Measurements from ENCODE around the gene CDH4.
"Not testable (repeated sequence)": the region's sequence is repeated elsewhere in the genome, so short reads cannot be mapped to it uniquely, and the experiment has no call there.

Gene CDH4

GRCh38 chr20:61931476-61932198 is 679.6 kb downstream of the CDH4 start:
- no peak for DNase-seq

DNA sequence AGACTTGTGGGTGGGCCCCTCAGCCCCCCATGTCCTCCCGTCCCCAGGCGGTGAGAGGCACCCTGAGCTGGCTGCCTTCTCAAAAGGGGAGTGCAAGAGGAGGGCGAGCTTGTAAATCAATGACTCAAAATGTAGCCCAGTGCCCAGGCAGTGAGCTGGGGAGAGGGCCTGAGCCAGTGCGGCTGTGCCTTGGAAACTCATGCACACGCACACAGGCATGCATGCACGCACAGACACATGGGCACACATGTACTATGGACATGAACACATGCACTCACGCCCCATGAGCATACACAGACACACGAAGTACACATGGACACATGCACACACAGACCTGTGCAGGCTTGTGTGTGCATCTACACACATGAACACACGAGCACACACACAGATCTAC is 680.1 kb downstream of the CDH4 start:
- DNase-seq, result no peak

GRCh38 chr20:61932711-61933480 is 680.8 kb downstream of the CDH4 start:
- DNase-seq, result no peak

GRCh38 chr20:61933481-61933950 is 681.5 kb downstream of the CDH4 start:
- DNase-seq, result no peak

DNA sequence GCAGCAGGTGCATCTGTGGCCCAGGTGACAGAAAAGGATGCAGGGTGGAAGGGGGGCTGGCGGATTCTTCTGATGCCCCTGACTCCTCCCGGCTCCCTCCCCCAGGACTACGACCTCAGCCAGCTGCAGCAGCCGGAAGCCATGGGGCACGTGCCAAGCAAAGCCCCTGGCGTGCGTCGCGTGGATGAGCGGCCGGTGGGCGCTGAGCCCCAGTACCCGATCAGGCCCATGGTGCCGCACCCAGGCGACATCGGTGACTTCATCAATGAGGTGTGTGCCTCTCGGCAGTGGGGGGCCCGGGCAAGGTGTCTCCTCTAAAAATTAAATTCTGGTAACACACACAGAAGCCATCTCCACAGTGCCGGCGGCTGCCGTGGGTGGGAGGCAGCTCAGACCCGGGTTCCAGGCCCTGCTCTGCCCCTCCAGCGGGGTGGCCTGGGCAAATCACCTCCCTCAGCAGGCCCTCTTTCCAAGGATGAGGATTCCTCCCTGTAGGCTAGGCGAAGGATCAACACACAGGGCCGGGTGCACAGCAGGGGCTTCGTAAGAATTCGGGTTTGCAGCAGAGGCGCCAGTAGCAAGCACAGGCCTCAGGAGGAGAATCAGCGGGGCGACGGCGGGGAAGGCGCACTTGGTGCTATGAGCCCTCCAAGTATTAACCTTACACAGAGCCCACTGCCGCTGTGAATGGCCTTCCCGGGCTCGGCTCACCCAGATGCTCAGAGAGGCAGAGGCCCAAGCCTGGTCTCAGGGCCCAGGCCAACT is 682.1 kb downstream of the CDH4 start:
- no peak for DNase-seq

- DNase-seq, result no peak
These were observed 682.9 kb downstream of the CDH4 start for GRCh38 chr20:61934716-61935530.

- DNase-seq, result no peak
These were observed 684.1 kb downstream of the CDH4 start for GRCh38 chr20:61935926-61936700.

- no peak for DNase-seq
These were observed 684.7 kb downstream of the CDH4 start for GRCh38 chr20:61936701-61937131.

- DNase-seq, result no peak
These were observed 685.3 kb downstream of the CDH4 start for GRCh38 chr20:61937146-61937962.

- no peak for DNase-seq
These were observed 686.1 kb downstream of the CDH4 start for GRCh38 chr20:61937963-61938838.

GRCh38 chr20:61938839-61939690 is 687.0 kb downstream of the CDH4 start:
- DNase-seq, result no peak

- DNase-seq, result no peak
These were observed 687.8 kb downstream of the CDH4 start for GRCh38 chr20:61939691-61940360.

DNA sequence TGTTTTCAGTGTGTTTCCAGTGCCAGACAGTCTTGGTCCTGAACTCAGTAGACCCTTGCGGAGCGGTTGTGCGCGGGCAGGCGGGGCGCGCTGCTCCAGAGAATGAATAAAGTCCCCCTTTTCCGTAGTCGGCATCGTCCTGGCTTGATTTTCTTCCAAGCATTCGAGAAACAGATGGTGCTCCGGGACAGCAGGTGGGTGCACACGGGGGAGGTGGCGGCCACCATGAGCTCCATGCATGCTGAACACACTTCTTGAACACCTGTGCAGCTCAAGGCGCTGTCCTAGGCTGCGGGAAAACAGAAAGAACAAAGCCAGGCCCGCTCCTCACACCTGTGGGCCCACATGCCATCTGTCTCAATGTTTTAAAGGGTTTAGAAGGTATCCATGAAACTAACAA is 688.4 kb downstream of the CDH4 start:
- DNase-seq, result no peak

GRCh38 chr20:61940976-61941720 is 689.1 kb downstream of the CDH4 start:
- no peak for DNase-seq

DNA sequence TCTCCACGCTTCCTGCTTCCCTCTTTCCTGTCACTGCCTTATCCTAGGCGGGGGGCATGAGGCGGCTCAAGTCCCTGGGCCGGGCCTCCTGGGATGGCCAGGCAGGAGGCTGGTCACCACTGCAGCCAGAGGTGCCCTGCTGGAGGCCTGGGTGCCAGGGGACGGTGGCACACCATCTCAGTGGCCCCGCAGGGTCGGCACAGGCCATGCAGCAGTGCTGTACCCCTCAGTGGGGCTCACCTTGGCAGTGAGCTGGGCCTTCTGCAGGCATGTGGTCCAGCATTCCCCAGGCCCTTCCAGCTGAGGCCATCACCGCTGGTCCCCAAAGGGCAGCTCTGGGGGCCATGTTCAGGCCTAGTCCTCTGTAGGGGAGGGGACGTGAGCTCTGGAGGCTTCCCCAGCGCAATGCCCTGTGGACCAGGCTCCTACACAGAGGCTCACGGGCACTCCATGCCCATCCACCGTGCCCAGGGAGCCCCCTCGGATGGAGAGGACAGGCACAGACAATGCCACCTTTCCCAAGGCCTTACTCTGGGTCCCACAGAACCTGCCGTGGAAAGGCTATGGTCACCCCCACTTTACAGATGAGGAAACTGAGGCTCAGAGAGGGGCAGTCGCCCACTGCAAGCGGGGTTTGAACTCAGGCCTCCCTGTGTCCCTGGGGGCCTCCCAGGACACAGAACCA is 689.8 kb downstream of the CDH4 start:
- no peak for DNase-seq

DNA sequence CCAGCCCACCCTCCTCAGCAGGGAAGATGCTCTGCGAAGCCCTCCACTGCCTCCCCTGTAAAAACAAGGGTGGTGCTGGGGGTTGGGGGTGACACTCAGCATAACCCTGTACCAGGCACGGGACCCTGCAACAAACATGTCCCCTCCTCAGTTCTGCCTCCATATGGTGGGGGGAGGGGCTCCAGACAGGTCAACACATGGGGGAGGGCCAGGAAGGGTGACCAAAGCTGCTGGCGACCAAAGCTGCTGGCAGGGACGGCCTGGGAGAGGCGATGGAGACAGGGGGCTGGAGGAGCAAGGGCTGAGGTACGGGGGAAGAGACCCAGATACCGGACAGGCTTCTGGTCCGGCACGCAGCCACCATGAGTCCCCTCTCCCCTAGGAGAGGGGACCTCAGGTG is 690.5 kb downstream of the CDH4 start:
- DNase-seq, result no peak

DNA sequence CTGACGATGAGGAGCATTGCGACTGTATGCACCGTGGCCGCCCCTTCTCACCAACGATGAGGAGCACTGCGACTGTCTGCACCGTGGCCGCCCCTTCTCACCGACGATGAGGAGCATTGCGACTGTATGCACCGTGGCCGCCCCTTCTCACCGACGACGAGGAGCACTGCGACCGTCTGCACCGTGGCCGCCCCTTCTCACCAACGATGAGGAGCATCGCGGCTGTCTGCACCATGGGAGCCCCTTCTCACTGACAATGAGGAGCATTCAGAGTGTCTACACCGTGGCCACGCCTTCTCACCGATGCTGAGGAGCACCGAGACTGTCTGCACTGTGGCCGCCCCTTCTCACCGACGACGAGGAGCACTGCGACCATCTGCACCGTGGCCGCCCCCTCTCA is 692.9 kb downstream of the CDH4 start:
- not testable (repeated sequence) for DNase-seq

All from NCI-H2029 (cell line).